ENCODE data around the gene AGK.

Gene AGK

GRCh38 chr7:141527076-141527475 lies 24.1 kb upstream of the AGK start:
- Histone ChIP-seq H3K9ac (ENCODE audit: low read depth, low read length) (no peak overlapping the region), H3K4me1 (ENCODE audit: insufficient read depth, low read length) (no peaks in the 10 kb centered on the region; the same call in 1 of the 2 replicates), H3K27me3 (ENCODE audit: insufficient read depth, low read length) (no peaks in the 10 kb centered on the region), H3K27ac (ENCODE audit: low read depth, low read length) (no peak overlapping the region), H3K4me3 (ENCODE audit: low read length) (no peak overlapping the region), H3K9me3 (ENCODE audit: insufficient read depth, low read depth, low read length) (no peaks in the 10 kb centered on the region), H3K36me3 (ENCODE audit: insufficient read depth, low read length) (no peaks in the 10 kb centered on the region)
- 96% methylated on average over 4 of the region's 4 CpGs for WGBS

- Histone ChIP-seq H3K9me3 (ENCODE audit: insufficient read depth, low read depth, low read length) (no peaks in the 10 kb centered on the region), H3K36me3 (ENCODE audit: insufficient read depth, low read length) (no peaks in the 10 kb centered on the region), H3K27ac (ENCODE audit: low read depth, low read length) (no peak overlapping the region), H3K4me1 (ENCODE audit: insufficient read depth, low read length) (no peaks in the 10 kb centered on the region; the same call in 1 of the 2 replicates), H3K9ac (ENCODE audit: low read depth, low read length) (no peak overlapping the region), H3K4me3 (ENCODE audit: low read length) (no peak overlapping the region), H3K27me3 (ENCODE audit: insufficient read depth, low read length) (no peaks in the 10 kb centered on the region)
- WGBS, result 93% methylated on average over 1 of the region's 3 CpGs
Measured at GRCh38 chr7:141528399-141528798, 22.8 kb upstream of the AGK start.

GRCh38 chr7:141533149-141533949 lies 17.9 kb upstream of the AGK start:
- H3K4me1 ChIP-seq (ENCODE audit: insufficient read depth, low read length), result no peaks in the 10 kb centered on the region
- no peak overlapping the region for H3K4me3 ChIP-seq (ENCODE audit: low read length)
- no peak overlapping the region for H3K9ac ChIP-seq (ENCODE audit: low read depth, low read length)

GRCh38 chr7:141534757-141535737 lies 16.2 kb upstream of the AGK start:
- H3K4me3 ChIP-seq (ENCODE audit: low read length), result no peak overlapping the region
- whole genome bisulfite sequencing, result 76% methylated on average over 6 of the region's 9 CpGs
- no peak overlapping the region for H3K27ac ChIP-seq (ENCODE audit: low read depth, low read length)
- no peaks in the 10 kb centered on the region for H3K4me1 ChIP-seq (ENCODE audit: insufficient read depth, low read length)
- H3K9me3 ChIP-seq (ENCODE audit: insufficient read depth, low read depth, low read length), result no peaks in the 10 kb centered on the region
- H3K9ac ChIP-seq (ENCODE audit: low read depth, low read length), result no peak overlapping the region
- H3K36me3 ChIP-seq (ENCODE audit: insufficient read depth, low read length), result no peaks in the 10 kb centered on the region
- H3K27me3 ChIP-seq (ENCODE audit: insufficient read depth, low read length), result no peaks in the 10 kb centered on the region

More at GRCh38 chr7:141533149-141533949, 17.9 kb upstream of the AGK start:
- Histone ChIP-seq H3K9me3 (ENCODE audit: insufficient read depth, low read depth, low read length) (no peaks in the 10 kb centered on the region), H3K36me3 (ENCODE audit: insufficient read depth, low read length) (no peaks in the 10 kb centered on the region), H3K27ac (ENCODE audit: low read depth, low read length) (0 out of 2 replicates have a peak overlapping the region, but pooled peaks have one; percentile 12), H3K27me3 (ENCODE audit: insufficient read depth, low read length) (no peaks in the 10 kb centered on the region)
- 31% methylated on average over 11 of the region's 11 CpGs for WGBS

GRCh38 chr7:141537906-141538305 lies 13.3 kb upstream of the AGK start:
- H3K4me1 ChIP-seq (ENCODE audit: insufficient read depth, low read length), result no peaks in the 10 kb centered on the region
- no peak overlapping the region for H3K9ac ChIP-seq (ENCODE audit: low read depth, low read length)
- no peak overlapping the region for H3K27ac ChIP-seq (ENCODE audit: low read depth, low read length)
- no peaks in the 10 kb centered on the region for H3K36me3 ChIP-seq (ENCODE audit: insufficient read depth, low read length)
- H3K9me3 ChIP-seq (ENCODE audit: insufficient read depth, low read depth, low read length), result no peaks in the 10 kb centered on the region
- no peak overlapping the region for H3K4me3 ChIP-seq (ENCODE audit: low read length)
- no peaks in the 10 kb centered on the region for H3K27me3 ChIP-seq (ENCODE audit: insufficient read depth, low read length)

GRCh38 chr7:141541375-141541774 lies 9.8 kb upstream of the AGK start:
- Histone ChIP-seq H3K27ac (ENCODE audit: low read depth, low read length) (no peak overlapping the region), H3K4me1 (ENCODE audit: insufficient read depth, low read length) (peaks cover 15% of the 10 kb centered on the region), H3K9me3 (ENCODE audit: insufficient read depth, low read depth, low read length) (no peaks in the 10 kb centered on the region), H3K9ac (ENCODE audit: low read depth, low read length) (no peak overlapping the region), H3K36me3 (ENCODE audit: insufficient read depth, low read length) (no peaks in the 10 kb centered on the region), H3K4me3 (ENCODE audit: low read length) (no peak overlapping the region), H3K27me3 (ENCODE audit: insufficient read depth, low read length) (no peaks in the 10 kb centered on the region)
- 88% methylated on average over 2 of the region's 2 CpGs for WGBS

- Histone ChIP-seq H3K9me3 (ENCODE audit: insufficient read depth, low read depth, low read length) (no peaks in the 10 kb centered on the region), H3K27ac (ENCODE audit: low read depth, low read length) (0 out of 2 replicates have a peak overlapping the region, but pooled peaks have one; percentile 7), H3K4me1 (ENCODE audit: insufficient read depth, low read length) (peaks cover 15% of the 10 kb centered on the region), H3K36me3 (ENCODE audit: insufficient read depth, low read length) (no peaks in the 10 kb centered on the region), H3K27me3 (ENCODE audit: insufficient read depth, low read length) (no peaks in the 10 kb centered on the region), H3K4me3 (ENCODE audit: low read length) (no peak overlapping the region), H3K9ac (ENCODE audit: low read depth, low read length) (no peak overlapping the region)
- 13% methylated on average over 1 of the region's 1 CpG for WGBS
Measured at GRCh38 chr7:141544831-141545230, 6.4 kb upstream of the AGK start.

- no peak overlapping the region for H3K9ac ChIP-seq (ENCODE audit: low read depth, low read length)
- WGBS, result 91% methylated on average over 1 of the region's 2 CpGs
- no peak overlapping the region for H3K27ac ChIP-seq (ENCODE audit: low read depth, low read length)
- no peak overlapping the region for H3K4me3 ChIP-seq (ENCODE audit: low read length)
- H3K27me3 ChIP-seq (ENCODE audit: insufficient read depth, low read length), result no peaks in the 10 kb centered on the region
- peaks cover 19% of the 10 kb centered on the region for H3K4me1 ChIP-seq (ENCODE audit: insufficient read depth, low read length)
- no peaks in the 10 kb centered on the region for H3K9me3 ChIP-seq (ENCODE audit: insufficient read depth, low read depth, low read length)
- no peaks in the 10 kb centered on the region for H3K36me3 ChIP-seq (ENCODE audit: insufficient read depth, low read length)
Measured at GRCh38 chr7:141549582-141549981, 1.6 kb upstream of the AGK start.

- H3K27ac ChIP-seq (ENCODE audit: low read depth, low read length), result peak overlapping the region; percentile 23; the same call in 1 of the 2 replicates
- H3K9me3 ChIP-seq (ENCODE audit: insufficient read depth, low read depth, low read length), result no peaks in the 10 kb centered on the region
- 53% methylated on average over 18 of the region's 18 CpGs for WGBS
- peak overlapping the region; percentile 86 for H3K4me3 ChIP-seq (ENCODE audit: low read length)
- H3K27me3 ChIP-seq (ENCODE audit: insufficient read depth, low read length), result no peaks in the 10 kb centered on the region
- H3K36me3 ChIP-seq (ENCODE audit: insufficient read depth, low read length), result peaks cover 4% of the 10 kb centered on the region
- peaks cover 11% of the 10 kb centered on the region for H3K4me1 ChIP-seq (ENCODE audit: insufficient read depth, low read length)
- peak overlapping the region; percentile 71 for H3K9ac ChIP-seq (ENCODE audit: low read depth, low read length)
Measured at GRCh38 chr7:141550386-141551093, 670 bp upstream of the AGK start.

- Histone ChIP-seq H3K27ac (ENCODE audit: low read depth, low read length) (no peak overlapping the region), H3K4me1 (ENCODE audit: insufficient read depth, low read length) (peaks cover 11% of the 10 kb centered on the region)
- 19% methylated on average over 4 of the region's 4 CpGs for WGBS
Measured at GRCh38 chr7:141551782-141552181, 572 bp downstream of the AGK start.

More at GRCh38 chr7:141551782-141552181, 572 bp downstream of the AGK start:
- H3K36me3 ChIP-seq (ENCODE audit: insufficient read depth, low read length), result peaks cover 15% of the 10 kb centered on the region
- no peaks in the 10 kb centered on the region for H3K27me3 ChIP-seq (ENCODE audit: insufficient read depth, low read length)
- H3K4me3 ChIP-seq (ENCODE audit: low read length), result peak overlapping the region; percentile 86
- H3K9ac ChIP-seq (ENCODE audit: low read depth, low read length), result peak overlapping the region; percentile 71
- H3K9me3 ChIP-seq (ENCODE audit: insufficient read depth, low read depth, low read length), result no peaks in the 10 kb centered on the region
